Prostate gland (tissue), 2 donors: ENCODE data around the gene MTIF2.

Experiments
- CTCF ChIP-seq, 4 experiments: fragments of 200-600 bp in 2 of 4; fragments of 450-650 bp in 2 of 4; sonication (generic) in 2 of 4; IDR thresholded peaks; 1 replicate in 3 of 4; 2 replicates in 1 of 4; pipeline ENCODE4 v1.5.1; 2016 to 2019; ENCODE audit warnings: antibody characterized with exemption in 4 of 4, mild to moderate bottlenecking in 2 of 4, moderate library complexity in 2 of 4
- POLR2AphosphoS5 ChIP-seq: sonication (generic); formaldehyde crosslinking; IDR thresholded peaks from one replicate; pipeline ENCODE4 v1.6.1; 2017; ENCODE audit warnings: antibody characterized with exemption

- TF ChIP-seq CTCF (IDR thresholded peaks at IDR 0.05) (no peak), POLR2AphosphoS5 (no peak)
These were observed 46.0 kb upstream of the MTIF2 start for GRCh38 chr2:55314985-55315384.
